Measurements from ENCODE around the gene INSYN2A.

INSYN2A gene, protein sequence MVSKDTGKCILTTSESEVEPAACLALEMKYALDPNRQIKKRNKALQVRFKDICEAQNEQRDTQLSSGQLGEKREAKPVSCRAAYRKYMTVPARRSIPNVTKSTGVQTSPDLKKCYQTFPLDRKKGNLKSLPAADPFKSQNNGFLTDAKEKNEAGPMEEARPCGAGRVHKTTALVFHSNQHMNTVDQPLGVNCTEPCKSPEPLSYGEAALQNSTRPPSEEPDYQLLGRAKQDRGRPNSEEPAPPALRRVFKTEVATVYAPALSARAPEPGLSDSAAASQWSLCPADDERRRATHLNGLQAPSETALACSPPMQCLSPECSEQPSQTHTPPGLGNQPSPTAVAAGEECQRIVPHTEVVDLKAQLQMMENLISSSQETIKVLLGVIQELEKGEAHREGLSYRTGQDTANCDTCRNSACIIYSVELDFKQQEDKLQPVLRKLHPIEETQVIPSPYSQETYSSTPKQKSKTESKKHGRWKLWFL

DNA sequence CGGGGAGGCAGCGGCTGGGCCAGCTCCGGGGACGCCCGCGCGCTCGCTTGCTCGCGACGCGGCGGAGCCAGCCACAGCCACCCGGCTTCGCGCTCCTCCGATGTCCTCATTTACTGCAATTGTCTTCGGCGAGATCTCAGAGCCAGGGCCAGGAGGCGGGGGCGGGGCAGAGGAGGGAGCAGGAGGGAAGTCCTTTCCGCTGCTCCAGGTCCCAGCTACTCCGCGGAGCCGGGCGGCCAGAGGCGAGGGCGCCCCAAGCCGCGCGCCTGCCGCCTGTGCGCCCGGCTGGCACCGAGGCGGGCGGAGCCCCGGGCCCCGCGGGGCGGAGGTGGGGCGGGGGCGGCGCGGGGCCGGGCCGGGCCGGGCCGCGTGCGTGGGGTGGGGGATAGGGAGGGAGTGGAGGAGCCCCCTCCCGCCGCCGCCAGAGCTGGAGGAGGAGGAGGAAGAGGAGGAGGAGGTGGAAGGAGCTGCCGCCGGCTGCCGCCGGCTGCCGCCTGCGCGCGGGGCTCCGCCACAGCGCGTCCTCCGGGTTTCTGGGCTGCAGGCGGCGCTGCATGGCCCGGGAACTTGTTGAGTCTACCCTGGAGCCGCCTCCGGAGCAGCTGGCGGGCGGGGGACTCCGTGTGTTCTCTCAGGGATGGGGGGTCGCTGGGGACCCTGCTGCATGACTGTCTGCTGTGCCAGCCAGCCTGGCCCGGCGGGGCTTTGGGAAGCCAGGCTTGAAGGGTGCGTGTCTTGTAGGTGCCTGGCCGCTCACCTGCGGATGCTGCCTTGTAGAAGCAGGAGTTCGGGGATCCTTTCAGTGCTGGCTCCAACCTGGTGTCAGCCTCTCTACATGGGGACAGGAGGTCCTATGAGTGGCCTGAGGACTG is at the start of gene INSYN2A:
Gene INSYN2A (minus strand): TSS at position 310 of the 872 bp plus-strand sequence. CDS start 20,196 bp downstream, outside the sequence.
- intact Hi-C loops (cut with micrococcal nuclease) = no loop called here
- no peaks in the 10 kb centered on the region for H3K36me3 Mint-ChIP-seq (ENCODE audit: low read depth)
- no peaks in the 10 kb centered on the region for H3K9me3 Mint-ChIP-seq
- no peak within 1 kb of the TSS for H3K27ac Mint-ChIP-seq
- H3K27me3 Mint-ChIP-seq = peaks cover 51% of the 10 kb centered on the region
- H3K4me1 Mint-ChIP-seq (ENCODE audit: low read depth) = no peaks in the 10 kb centered on the region
- no peak within 1 kb of the TSS for H3K4me3 Mint-ChIP-seq

DNA sequence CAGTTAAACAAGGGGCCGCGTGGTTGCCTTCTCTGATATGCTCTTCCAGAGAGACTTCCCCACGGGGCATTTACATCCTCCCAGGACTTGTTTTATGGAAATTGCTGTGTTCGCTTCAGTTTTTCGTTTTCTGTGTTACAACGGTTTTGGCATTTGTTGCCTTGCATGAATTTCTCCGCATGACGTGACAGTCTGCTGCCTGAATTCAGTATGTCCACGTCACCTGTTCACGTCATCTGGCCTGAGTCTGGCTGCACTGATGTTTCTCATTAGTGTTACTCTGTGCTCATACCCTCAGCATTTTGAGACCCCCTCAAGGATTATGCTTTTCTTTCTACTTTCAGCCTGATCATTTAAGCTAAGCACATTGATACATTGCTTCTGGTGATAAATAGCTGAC is 49.1 kb upstream of the INSYN2A start:
- intact Hi-C loops (cut with micrococcal nuclease) = no loop called here
- no peaks in the 10 kb centered on the region for H3K4me1 Mint-ChIP-seq (ENCODE audit: low read depth)
- no peaks in the 10 kb centered on the region for H3K27me3 Mint-ChIP-seq
- H3K27ac Mint-ChIP-seq = no peak overlapping the region
- H3K36me3 Mint-ChIP-seq (ENCODE audit: low read depth) = no peaks in the 10 kb centered on the region
- H3K9me3 Mint-ChIP-seq = no peaks in the 10 kb centered on the region
- no peak overlapping the region for H3K4me3 Mint-ChIP-seq

DNA sequence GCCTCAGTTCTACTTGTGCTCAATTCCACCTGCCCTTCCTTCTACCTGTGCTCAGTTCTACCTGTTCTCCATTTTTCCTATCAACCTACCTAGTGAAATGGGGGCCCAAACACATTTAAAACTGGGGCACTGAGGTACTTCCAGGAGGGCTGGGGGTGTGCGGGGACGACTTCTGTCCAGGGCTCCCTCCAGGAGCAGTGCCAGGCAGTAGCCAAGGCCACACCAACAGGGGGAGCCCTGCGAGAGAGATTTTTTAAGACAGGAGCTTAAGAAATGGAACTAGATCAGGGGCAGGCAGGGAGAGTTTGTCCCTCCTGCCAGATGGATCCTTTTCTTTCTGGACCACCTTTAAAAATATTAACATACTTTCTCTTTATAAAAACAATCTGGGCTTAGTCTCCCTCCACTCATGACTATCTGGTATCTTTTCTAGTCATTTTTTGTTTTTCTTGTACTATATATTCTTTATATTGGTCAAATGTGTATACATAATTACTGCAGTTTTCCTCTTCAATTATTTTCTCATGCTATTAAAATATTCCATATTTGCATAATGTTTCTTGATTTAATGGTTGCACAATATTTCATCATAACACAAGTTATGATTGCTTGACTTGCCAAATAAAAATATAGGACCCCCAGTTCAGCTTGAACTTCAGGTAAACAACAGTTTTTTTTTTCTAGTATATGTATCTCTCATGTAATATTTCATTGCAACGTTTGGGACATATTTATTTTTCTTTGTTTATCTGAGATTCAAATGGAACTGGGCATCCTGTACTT is 47.3 kb upstream of the INSYN2A start:
- Mint-ChIP-seq H3K27me3 (no peaks in the 10 kb centered on the region), H3K27ac (no peak overlapping the region), H3K9me3 (no peaks in the 10 kb centered on the region), H3K36me3 (ENCODE audit: low read depth) (no peaks in the 10 kb centered on the region), H3K4me1 (ENCODE audit: low read depth) (no peaks in the 10 kb centered on the region), H3K4me3 (no peak overlapping the region)
- intact Hi-C loops (cut with micrococcal nuclease) = loop anchor here (5.0 kb wide), 1 partner anchor 609 kb away; no protein-coding TSS in a partner anchor

- intact Hi-C loops (cut with micrococcal nuclease) = loop anchor here (5.0 kb wide), 1 partner anchor 609 kb away; no protein-coding TSS in a partner anchor
- H3K36me3 Mint-ChIP-seq (ENCODE audit: low read depth) = no peaks in the 10 kb centered on the region
Measured at GRCh38 chr10:127242914-127243313, 46.5 kb upstream of the INSYN2A start.

GRCh38 chr10:127236266-127236665 is 39.9 kb upstream of the INSYN2A start:
- Mint-ChIP-seq H3K36me3 (ENCODE audit: low read depth) (no peaks in the 10 kb centered on the region), H3K27me3 (no peaks in the 10 kb centered on the region), H3K4me3 (no peak overlapping the region), H3K9me3 (no peaks in the 10 kb centered on the region), H3K4me1 (ENCODE audit: low read depth) (no peaks in the 10 kb centered on the region), H3K27ac (no peak overlapping the region)
- intact Hi-C loops (cut with micrococcal nuclease) = no loop called here

More at GRCh38 chr10:127242914-127243313, 46.5 kb upstream of the INSYN2A start:
- Mint-ChIP-seq H3K27ac (no peak overlapping the region), H3K9me3 (no peaks in the 10 kb centered on the region), H3K27me3 (no peaks in the 10 kb centered on the region), H3K4me3 (no peak overlapping the region), H3K4me1 (ENCODE audit: low read depth) (no peaks in the 10 kb centered on the region)

DNA sequence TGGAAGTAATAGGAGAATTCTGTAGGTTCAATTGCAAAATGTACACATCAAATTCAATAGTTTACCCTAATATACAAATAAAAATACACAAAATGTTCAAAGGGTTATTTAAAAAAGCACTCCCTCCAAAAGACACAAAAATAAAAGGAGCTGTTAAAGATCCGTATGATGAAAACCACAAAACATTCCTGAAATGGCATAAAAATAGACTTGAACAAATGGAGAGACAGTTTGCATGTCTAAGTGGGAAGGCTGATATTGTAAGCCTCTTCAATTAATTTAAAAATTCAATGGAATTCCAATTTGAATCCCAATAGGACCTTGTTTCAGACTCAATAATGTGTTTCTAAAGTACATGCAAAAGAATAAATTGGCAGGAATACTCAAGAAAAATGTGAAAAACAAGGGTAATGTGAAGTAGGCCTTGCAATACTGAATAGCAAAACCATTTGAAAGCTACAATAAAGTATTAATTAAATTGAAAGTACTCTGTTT is 38.0 kb upstream of the INSYN2A start:
- no peaks in the 10 kb centered on the region for H3K36me3 Mint-ChIP-seq (ENCODE audit: low read depth)
- H3K27ac Mint-ChIP-seq = no peak overlapping the region
- no peaks in the 10 kb centered on the region for H3K4me1 Mint-ChIP-seq (ENCODE audit: low read depth)
- H3K27me3 Mint-ChIP-seq = no peaks in the 10 kb centered on the region
- intact Hi-C loops (cut with micrococcal nuclease) = no loop called here
- H3K9me3 Mint-ChIP-seq = no peaks in the 10 kb centered on the region
- no peak overlapping the region for H3K4me3 Mint-ChIP-seq

DNA sequence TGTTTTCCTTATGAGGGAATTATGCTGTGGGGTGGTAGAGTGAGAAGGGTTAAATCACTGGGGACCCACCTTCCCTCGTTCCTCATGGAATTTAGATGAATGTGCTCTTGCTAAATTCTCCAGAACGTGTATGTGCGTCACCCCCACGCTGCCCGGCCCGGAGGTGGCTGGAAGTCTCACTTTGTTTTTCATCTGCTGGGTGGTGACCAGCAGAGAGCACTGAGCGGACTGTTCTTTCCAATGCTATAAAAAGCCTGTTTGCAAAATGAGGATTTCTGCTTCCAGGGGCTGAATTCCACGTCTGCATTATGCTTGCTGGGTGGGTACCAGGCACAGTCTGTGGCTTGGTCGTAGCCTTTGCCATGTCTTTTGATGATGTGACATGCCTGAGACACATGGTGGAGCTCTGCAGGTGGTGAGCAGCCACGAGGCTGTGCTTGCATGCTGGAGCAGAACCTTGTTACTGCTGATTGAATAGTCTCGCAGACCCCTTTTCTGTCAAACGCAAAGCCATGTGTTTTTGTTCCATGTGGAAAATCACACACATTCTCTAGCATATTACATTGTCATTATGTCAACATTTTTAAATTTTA is 31.9 kb upstream of the INSYN2A start:
- Mint-ChIP-seq H3K27ac (no peak overlapping the region), H3K36me3 (ENCODE audit: low read depth) (no peaks in the 10 kb centered on the region), H3K9me3 (no peaks in the 10 kb centered on the region), H3K27me3 (no peaks in the 10 kb centered on the region), H3K4me1 (ENCODE audit: low read depth) (no peaks in the 10 kb centered on the region), H3K4me3 (no peak overlapping the region)
- intact Hi-C loops (cut with micrococcal nuclease) = no loop called here

DNA sequence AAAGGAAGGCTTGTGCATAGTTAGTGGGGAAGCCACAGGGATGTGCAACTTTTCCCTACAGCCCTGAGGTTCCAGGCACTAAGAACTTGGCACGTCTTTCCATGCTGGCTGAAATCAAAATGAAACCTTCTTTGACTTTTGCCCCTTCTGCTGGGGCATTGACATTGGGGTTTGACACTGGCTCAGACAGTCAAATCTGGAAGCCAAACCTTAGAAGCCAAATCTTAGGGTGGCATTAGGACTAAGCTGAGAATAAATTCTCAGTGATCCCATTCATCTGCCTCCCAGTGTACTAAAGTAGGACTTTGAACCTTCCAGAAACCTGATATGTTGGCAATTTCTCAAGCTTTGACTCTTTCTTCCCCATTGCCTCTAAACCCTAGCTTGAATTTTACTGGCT is 31.3 kb upstream of the INSYN2A start:
- Mint-ChIP-seq H3K4me3 (no peak overlapping the region), H3K36me3 (ENCODE audit: low read depth) (no peaks in the 10 kb centered on the region), H3K4me1 (ENCODE audit: low read depth) (no peaks in the 10 kb centered on the region), H3K27ac (no peak overlapping the region), H3K27me3 (no peaks in the 10 kb centered on the region), H3K9me3 (no peaks in the 10 kb centered on the region)
- intact Hi-C loops (cut with micrococcal nuclease) = no loop called here

DNA sequence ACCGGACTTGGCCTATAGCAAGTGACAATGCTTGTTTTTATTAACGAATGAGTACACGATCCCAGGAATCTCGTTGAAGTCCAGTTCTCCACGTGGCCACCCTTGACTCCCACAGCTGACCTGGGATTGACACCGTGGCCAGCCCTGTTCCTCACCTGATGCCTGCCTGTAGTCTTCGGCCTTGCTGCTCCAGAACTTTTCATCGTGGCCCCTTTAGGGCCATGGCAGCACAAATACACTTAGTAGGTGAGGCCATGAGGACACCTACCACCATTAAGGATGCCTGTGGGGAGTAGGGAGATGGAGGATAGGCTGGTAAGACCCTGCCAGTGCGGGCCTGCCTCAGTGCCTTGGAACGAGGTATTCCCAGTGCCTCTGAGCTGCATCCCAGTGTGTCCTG is 30.6 kb upstream of the INSYN2A start:
- H3K27me3 Mint-ChIP-seq = no peaks in the 10 kb centered on the region
- intact Hi-C loops (cut with micrococcal nuclease) = no loop called here
- no peak overlapping the region for H3K27ac Mint-ChIP-seq
- H3K4me1 Mint-ChIP-seq (ENCODE audit: low read depth) = no peaks in the 10 kb centered on the region
- no peak overlapping the region for H3K4me3 Mint-ChIP-seq
- no peaks in the 10 kb centered on the region for H3K9me3 Mint-ChIP-seq
- H3K36me3 Mint-ChIP-seq (ENCODE audit: low read depth) = no peaks in the 10 kb centered on the region

DNA sequence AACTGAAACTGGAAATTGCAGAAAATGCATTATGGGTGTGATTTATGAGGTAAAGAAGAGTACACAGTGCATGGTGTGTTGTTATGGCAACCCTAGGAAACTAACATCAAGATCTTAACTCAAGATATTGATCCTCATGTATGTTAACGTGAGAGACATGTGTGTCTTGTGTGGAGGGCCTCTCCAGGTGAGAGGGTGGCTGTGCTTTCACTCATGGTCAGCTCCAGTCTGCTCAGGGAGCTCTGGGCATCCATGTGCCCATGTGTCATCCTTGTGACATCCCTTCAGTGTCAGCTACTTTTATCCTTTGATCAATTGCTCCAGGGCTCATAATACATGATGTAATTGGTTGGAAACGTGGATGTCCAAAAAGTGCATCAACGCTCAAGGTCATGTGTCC is 24.9 kb upstream of the INSYN2A start:
- no peak overlapping the region for H3K27ac Mint-ChIP-seq
- H3K9me3 Mint-ChIP-seq = no peaks in the 10 kb centered on the region
- no peak overlapping the region for H3K4me3 Mint-ChIP-seq
- H3K4me1 Mint-ChIP-seq (ENCODE audit: low read depth) = no peaks in the 10 kb centered on the region
- no peaks in the 10 kb centered on the region for H3K36me3 Mint-ChIP-seq (ENCODE audit: low read depth)
- intact Hi-C loops (cut with micrococcal nuclease) = no loop called here
- no peaks in the 10 kb centered on the region for H3K27me3 Mint-ChIP-seq

DNA sequence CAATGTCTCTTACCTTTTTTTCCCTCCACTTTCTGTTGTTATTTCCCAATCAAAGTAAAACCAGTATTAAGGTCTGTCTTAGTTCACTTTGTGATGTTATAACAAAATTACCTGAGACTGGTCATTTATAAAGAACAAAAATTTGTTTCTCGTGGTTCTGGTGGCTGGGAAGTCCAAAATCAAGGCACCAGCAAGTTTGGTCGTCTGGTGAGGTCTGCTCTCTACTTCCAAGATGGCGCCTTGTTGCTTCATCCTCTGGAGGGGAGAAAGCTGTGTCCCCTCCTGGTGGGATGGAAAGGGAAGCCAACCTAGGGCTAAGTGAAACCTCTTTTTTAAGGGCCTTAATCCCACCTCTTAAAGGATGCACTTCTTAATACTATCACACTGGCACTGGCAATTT is 22.3 kb upstream of the INSYN2A start:
- Mint-ChIP-seq H3K4me3 (no peak overlapping the region), H3K27me3 (no peaks in the 10 kb centered on the region), H3K36me3 (ENCODE audit: low read depth) (no peaks in the 10 kb centered on the region), H3K9me3 (no peaks in the 10 kb centered on the region), H3K27ac (no peak overlapping the region), H3K4me1 (ENCODE audit: low read depth) (no peaks in the 10 kb centered on the region)
- intact Hi-C loops (cut with micrococcal nuclease) = no loop called here

GRCh38 chr10:127216786-127217185 is 20.4 kb upstream of the INSYN2A start:
- Mint-ChIP-seq H3K27ac (no peak overlapping the region), H3K4me1 (ENCODE audit: low read depth) (no peaks in the 10 kb centered on the region), H3K4me3 (no peak overlapping the region), H3K9me3 (no peaks in the 10 kb centered on the region), H3K36me3 (ENCODE audit: low read depth) (no peaks in the 10 kb centered on the region), H3K27me3 (no peaks in the 10 kb centered on the region)
- intact Hi-C loops (cut with micrococcal nuclease) = no loop called here

- peaks cover 2% of the 10 kb centered on the region for H3K4me1 Mint-ChIP-seq (ENCODE audit: low read depth)
- no peaks in the 10 kb centered on the region for H3K9me3 Mint-ChIP-seq
- H3K27me3 Mint-ChIP-seq = no peaks in the 10 kb centered on the region
- H3K36me3 Mint-ChIP-seq (ENCODE audit: low read depth) = no peaks in the 10 kb centered on the region
- no peak overlapping the region for H3K27ac Mint-ChIP-seq
- intact Hi-C loops (cut with micrococcal nuclease) = no loop called here
- no peak overlapping the region for H3K4me3 Mint-ChIP-seq
Measured at GRCh38 chr10:127216274-127216673, 19.9 kb upstream of the INSYN2A start.
